HepG2 (cell line): ENCODE data around the gene CALD1. TPM values are rescaled to one million over a fixed set of nuclear protein-coding genes. Genes with fewer than 3 reads are reported as not detected.

Source experiments
- ETV6 ChIP-seq: sonication (generic); formaldehyde crosslinking; conservative IDR thresholded peaks from 2 replicates; pipeline ENCODE4 v1.4.0; 2020; ENCODE audit warnings: missing genetic modification reagents
- HDAC6 ChIP-seq: fragments of 200-600 bp; sonication (generic); IDR thresholded peaks from 2 replicates; pipeline ENCODE4 v1.7.0; 2017; ENCODE audit warnings: mild to moderate bottlenecking, antibody characterized with exemption, low read length, low read depth
- HOXA7 ChIP-seq: sonication (generic); formaldehyde crosslinking; IDR thresholded peaks from 2 replicates; pipeline ENCODE4 v1.8.1; 2022; ENCODE audit warnings: mild to moderate bottlenecking, missing genetic modification reagents, moderate library complexity
- JARID2 ChIP-seq: sonication (generic); formaldehyde crosslinking; IDR thresholded peaks from 2 replicates; pipeline ENCODE4 v1.8.1; 2023; ENCODE audit warnings: missing genetic modification reagents, inconsistent platforms; ENCODE audit not compliant: insufficient replicate concordance
- KLF11 ChIP-seq: IDR thresholded peaks from 2 replicates; pipeline ENCODE4 v1.6.1; 2016; ENCODE audit warnings: missing compliant biosample characterization
- MEIS1 ChIP-seq: sonication (generic); formaldehyde crosslinking; IDR thresholded peaks from 2 replicates; pipeline ENCODE4 v1.9.0; 2021; ENCODE audit warnings: mild to moderate bottlenecking, missing genetic modification reagents, moderate library complexity, borderline replicate concordance
- NBN ChIP-seq: fragments of 450-650 bp; conservative IDR thresholded peaks from 2 replicates; pipeline ENCODE4 v1.6.1; 2017
- NCOA5 ChIP-seq: sonication (generic); formaldehyde crosslinking; IDR thresholded peaks from 2 replicates; pipeline ENCODE4 v1.4.0; 2020; ENCODE audit warnings: missing genetic modification reagents
- NFE2L2 ChIP-seq: fragments of 150-350 bp; IDR thresholded peaks from 2 replicates; pipeline ENCODE4 v1.6.1; 2014; ENCODE audit warnings: low read length
- SNAI1 ChIP-seq: sonication (generic); formaldehyde crosslinking; IDR thresholded peaks from 2 replicates; pipeline ENCODE4 v1.5.0; 2020; ENCODE audit warnings: mild to moderate bottlenecking, missing genetic modification reagents, borderline replicate concordance
- TBL1XR1 ChIP-seq: fragments of 150-350 bp; IDR thresholded peaks from 2 replicates; pipeline ENCODE4 v1.6.1; 2014; ENCODE audit warnings: borderline replicate concordance, low read length; ENCODE audit not compliant: partially characterized antibody
- ZNF17 ChIP-seq: sonication (generic); formaldehyde crosslinking; IDR thresholded peaks from 2 replicates; pipeline ENCODE4 v1.5.0; 2020; ENCODE audit warnings: mild to moderate bottlenecking, missing genetic modification reagents
- ZNF253 ChIP-seq: sonication (generic); formaldehyde crosslinking; IDR thresholded peaks from 2 replicates; pipeline ENCODE4 v1.8.0; 2022; ENCODE audit warnings: mild to moderate bottlenecking, missing genetic modification reagents, borderline replicate concordance
- ZNF331 ChIP-seq: sonication (generic); formaldehyde crosslinking; IDR thresholded peaks from 2 replicates; pipeline ENCODE4 v1.4.0; 2020; ENCODE audit warnings: missing genetic modification reagents
- ZNF44 ChIP-seq: sonication (generic); formaldehyde crosslinking; IDR thresholded peaks from 2 replicates; pipeline ENCODE4 v1.5.1; 2020; ENCODE audit warnings: mild to moderate bottlenecking, missing genetic modification reagents
- ZNF678 ChIP-seq: sonication (generic); formaldehyde crosslinking; IDR thresholded peaks from 2 replicates; pipeline ENCODE4 v1.4.0; 2020; ENCODE audit warnings: mild to moderate bottlenecking, missing genetic modification reagents
- ZNF788 ChIP-seq: sonication (generic); formaldehyde crosslinking; IDR thresholded peaks from 2 replicates; pipeline ENCODE4 v1.5.0; 2020; ENCODE audit warnings: mild to moderate bottlenecking, missing genetic modification reagents, borderline replicate concordance
- ZNF841 ChIP-seq: sonication (generic); formaldehyde crosslinking; IDR thresholded peaks from 2 replicates; pipeline ENCODE4 v1.8.1; 2023; ENCODE audit warnings: missing genetic modification reagents, borderline replicate concordance
- polyA plus RNA-seq, 8 experiments: library from polyadenylated mRNA; depleted of rRNA in 3 of 8; stranded (reverse) in 7 of 8; unstranded in 1 of 8; fragments of >200 nt; fragmentation: Illumina TruSeq in 4 of 8; extraction: Trizol in 4 of 8; gene quantifications; 2 replicates each; pipeline versions ENCODE4 v1.2.1 to v1.2.3, GENCODE V29; 2011 to 2016; ENCODE audit warnings: low read depth in 4 of 8, missing spikeins in 1 of 8, mixed read lengths in 1 of 8; ENCODE audit not compliant: insufficient read depth in 1 of 8
- total RNA-seq, 5 experiments: library from RNA; depleted of rRNA; stranded (reverse); fragments of >200 nt; fragmentation: Illumina TruSeq; extraction: Trizol; gene quantifications; 2 replicates each; pipeline ENCODE4 v1.2.3, GENCODE V29; 2016; ENCODE audit warnings: low read depth in 1 of 5
- TF ChIP-seq, protein P1 (sequence below): sonication (generic); formaldehyde crosslinking; IDR thresholded peaks from 2 replicates; pipeline ENCODE4 v1.8.1; 2023; ENCODE audit warnings: mild to moderate bottlenecking, missing genetic modification reagents, borderline replicate concordance
- TF ChIP-seq, protein P2 (sequence below): fragments of 450-650 bp; IDR thresholded peaks from 2 replicates; pipeline ENCODE4 v1.6.1; 2016
- TF ChIP-seq, protein P3 (sequence below): sonication (generic); formaldehyde crosslinking; IDR thresholded peaks from 2 replicates; pipeline ENCODE4 v1.5.0; 2020; ENCODE audit warnings: missing genetic modification reagents
- TF ChIP-seq, protein P4 (sequence below), 2 experiments: IDR thresholded peaks; 2 replicates each; pipeline ENCODE4 v1.6.1; 2011 to 2012; ENCODE audit warnings: low read length in 2 of 2, borderline replicate concordance in 1 of 2, low read depth in 1 of 2, mild to moderate bottlenecking in 1 of 2, moderate library complexity in 1 of 2
- TF ChIP-seq, protein P5 (sequence below): sonication (generic); formaldehyde crosslinking; IDR thresholded peaks from 2 replicates; pipeline ENCODE4 v1.5.1; 2020; ENCODE audit warnings: missing genetic modification reagents, mild to moderate bottlenecking, borderline replicate concordance

The CALD1 gene
- total and polyA plus RNA-seq, 2 of the 13 experiments (the other 11 are each of a cell fraction or from before 2014, with no cell fraction given), result 53.0 to 112 TPM

DNA sequence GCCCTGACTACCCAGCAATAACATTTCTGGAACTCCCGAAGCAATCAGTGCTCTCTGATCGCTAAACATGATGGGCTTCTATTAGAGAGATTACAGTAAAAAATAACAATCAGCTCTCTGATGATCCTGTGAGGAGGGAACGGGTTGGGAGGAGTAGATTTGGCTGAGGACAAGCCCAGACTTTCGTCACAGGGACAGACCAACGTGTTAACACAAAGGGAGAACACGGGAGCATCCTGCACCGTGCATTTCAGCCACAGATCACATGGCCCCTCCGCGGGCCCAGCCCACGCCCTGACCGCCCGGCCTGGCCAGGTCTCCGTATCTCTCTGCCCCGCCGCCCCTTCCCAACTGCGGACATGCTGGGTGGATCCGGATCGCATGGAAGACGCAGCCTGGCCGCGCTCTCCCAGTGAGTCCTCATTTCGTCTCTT is 111.8 kb downstream of the CALD1 start (continued):
- TF ChIP-seq NBN (no peak), TBL1XR1 (no peak), ZNF841 (CRISPR knock-in tag) (no peak), ZNF17 (CRISPR knock-in tag) (no peak), JARID2 (no peak), ZNF253 (CRISPR knock-in tag) (no peak), SNAI1 (CRISPR knock-in tag) (no peak), ETV6 (CRISPR knock-in tag) (no peak), MEIS1 (CRISPR knock-in tag) (0 out of 2 replicates have a peak, but pooled peaks have one; percentile 22), NFE2L2 (no peak), HDAC6 (no peak), NCOA5 (CRISPR knock-in tag) (no peak), ZNF788 (peak; percentile 91; the same call in 1 of the 2 replicates), HOXA7 (no peak), KLF11 (CRISPR knock-in tag) (no peak), ZNF331 (peak; percentile 85), ZNF678 (no peak), ZNF44 (CRISPR knock-in tag) (no peak)
- TF ChIP-seq, protein P1, sequence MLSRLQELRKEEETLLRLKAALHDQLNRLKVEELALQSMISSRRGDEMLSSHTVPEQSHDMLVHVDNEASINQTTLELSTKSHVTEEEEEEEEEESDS, result no peak
- TF ChIP-seq, protein P2, sequence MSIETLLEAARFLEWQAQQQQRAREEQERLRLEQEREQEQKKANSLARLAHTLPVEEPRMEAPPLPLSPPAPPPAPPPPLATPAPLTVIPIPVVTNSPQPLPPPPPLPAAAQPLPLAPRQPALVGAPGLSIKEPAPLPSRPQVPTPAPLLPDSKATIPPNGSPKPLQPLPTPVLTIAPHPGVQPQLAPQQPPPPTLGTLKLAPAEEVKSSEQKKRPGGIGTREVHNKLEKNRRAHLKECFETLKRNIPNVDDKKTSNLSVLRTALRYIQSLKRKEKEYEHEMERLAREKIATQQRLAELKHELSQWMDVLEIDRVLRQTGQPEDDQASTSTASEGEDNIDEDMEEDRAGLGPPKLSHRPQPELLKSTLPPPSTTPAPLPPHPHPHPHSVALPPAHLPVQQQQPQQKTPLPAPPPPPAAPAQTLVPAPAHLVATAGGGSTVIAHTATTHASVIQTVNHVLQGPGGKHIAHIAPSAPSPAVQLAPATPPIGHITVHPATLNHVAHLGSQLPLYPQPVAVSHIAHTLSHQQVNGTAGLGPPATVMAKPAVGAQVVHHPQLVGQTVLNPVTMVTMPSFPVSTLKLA, result peak; percentile 47; the same call in 1 of the 2 replicates
- TF ChIP-seq, protein P3, sequence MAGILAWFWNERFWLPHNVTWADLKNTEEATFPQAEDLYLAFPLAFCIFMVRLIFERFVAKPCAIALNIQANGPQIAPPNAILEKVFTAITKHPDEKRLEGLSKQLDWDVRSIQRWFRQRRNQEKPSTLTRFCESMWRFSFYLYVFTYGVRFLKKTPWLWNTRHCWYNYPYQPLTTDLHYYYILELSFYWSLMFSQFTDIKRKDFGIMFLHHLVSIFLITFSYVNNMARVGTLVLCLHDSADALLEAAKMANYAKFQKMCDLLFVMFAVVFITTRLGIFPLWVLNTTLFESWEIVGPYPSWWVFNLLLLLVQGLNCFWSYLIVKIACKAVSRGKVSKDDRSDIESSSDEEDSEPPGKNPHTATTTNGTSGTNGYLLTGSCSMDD (CRISPR knock-in tag), result no peak
- TF ChIP-seq, protein P4, sequence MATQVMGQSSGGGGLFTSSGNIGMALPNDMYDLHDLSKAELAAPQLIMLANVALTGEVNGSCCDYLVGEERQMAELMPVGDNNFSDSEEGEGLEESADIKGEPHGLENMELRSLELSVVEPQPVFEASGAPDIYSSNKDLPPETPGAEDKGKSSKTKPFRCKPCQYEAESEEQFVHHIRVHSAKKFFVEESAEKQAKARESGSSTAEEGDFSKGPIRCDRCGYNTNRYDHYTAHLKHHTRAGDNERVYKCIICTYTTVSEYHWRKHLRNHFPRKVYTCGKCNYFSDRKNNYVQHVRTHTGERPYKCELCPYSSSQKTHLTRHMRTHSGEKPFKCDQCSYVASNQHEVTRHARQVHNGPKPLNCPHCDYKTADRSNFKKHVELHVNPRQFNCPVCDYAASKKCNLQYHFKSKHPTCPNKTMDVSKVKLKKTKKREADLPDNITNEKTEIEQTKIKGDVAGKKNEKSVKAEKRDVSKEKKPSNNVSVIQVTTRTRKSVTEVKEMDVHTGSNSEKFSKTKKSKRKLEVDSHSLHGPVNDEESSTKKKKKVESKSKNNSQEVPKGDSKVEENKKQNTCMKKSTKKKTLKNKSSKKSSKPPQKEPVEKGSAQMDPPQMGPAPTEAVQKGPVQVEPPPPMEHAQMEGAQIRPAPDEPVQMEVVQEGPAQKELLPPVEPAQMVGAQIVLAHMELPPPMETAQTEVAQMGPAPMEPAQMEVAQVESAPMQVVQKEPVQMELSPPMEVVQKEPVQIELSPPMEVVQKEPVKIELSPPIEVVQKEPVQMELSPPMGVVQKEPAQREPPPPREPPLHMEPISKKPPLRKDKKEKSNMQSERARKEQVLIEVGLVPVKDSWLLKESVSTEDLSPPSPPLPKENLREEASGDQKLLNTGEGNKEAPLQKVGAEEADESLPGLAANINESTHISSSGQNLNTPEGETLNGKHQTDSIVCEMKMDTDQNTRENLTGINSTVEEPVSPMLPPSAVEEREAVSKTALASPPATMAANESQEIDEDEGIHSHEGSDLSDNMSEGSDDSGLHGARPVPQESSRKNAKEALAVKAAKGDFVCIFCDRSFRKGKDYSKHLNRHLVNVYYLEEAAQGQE (IDR thresholded peaks at IDR 0.05; ENCODE audit: borderline replicate concordance in 1 of 2, low read depth in 1 of 2, low read length in 2 of 2), result peak in 1 of 2 experiments; percentile 39; a peak in 1 of 4 replicates
- TF ChIP-seq, protein P5, sequence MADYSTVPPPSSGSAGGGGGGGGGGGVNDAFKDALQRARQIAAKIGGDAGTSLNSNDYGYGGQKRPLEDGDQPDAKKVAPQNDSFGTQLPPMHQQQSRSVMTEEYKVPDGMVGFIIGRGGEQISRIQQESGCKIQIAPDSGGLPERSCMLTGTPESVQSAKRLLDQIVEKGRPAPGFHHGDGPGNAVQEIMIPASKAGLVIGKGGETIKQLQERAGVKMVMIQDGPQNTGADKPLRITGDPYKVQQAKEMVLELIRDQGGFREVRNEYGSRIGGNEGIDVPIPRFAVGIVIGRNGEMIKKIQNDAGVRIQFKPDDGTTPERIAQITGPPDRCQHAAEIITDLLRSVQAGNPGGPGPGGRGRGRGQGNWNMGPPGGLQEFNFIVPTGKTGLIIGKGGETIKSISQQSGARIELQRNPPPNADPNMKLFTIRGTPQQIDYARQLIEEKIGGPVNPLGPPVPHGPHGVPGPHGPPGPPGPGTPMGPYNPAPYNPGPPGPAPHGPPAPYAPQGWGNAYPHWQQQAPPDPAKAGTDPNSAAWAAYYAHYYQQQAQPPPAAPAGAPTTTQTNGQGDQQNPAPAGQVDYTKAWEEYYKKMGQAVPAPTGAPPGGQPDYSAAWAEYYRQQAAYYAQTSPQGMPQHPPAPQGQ, result no peak
